ENCODE measurements around the gene RNF14.
"Not testable (repeated sequence)": the region's sequence is repeated elsewhere in the genome, so short reads cannot be mapped to it uniquely, and the experiment has no call there.

Gene RNF14

DNA sequence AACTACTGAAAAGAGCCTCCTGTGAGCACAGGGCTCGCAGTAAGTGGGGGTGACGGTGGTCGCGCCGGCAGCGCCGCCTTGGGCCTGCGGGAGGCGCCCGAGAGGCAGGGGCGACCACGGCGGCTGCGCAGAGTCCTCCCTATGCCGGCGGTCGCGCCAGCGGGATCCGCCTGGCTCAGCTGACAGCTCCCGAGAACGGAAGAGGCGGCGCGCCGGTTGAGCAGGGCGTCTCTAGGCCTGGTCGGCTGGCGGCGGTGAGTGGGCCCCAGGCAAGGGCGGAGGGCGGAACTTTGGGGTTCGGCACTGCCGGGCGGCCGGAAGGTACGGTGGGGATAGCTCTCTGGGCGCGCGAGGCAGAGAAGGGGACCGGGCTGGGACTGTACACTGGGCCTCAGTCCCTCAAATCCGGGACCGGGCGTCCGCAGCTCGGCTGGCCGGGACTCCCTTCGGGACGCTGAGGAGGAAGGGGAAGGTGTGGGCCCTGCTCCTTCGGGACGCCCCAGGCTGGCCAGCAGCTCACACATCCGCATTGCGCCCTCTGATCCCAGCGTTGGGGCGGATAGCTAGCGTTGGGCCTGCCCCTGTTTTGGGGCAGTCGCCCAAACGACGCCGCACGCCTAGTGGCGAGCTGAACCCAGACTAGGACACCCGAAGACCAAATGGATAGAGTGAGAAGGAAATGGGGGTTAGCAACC is at the start of gene RNF14:
RNF14 (plus strand) TSS at position 192 of the 695 bp plus-strand sequence. CDS start 4,484 bp downstream, outside the sequence.
- peak; percentile 85 to 95 for DNase-seq

DNA sequence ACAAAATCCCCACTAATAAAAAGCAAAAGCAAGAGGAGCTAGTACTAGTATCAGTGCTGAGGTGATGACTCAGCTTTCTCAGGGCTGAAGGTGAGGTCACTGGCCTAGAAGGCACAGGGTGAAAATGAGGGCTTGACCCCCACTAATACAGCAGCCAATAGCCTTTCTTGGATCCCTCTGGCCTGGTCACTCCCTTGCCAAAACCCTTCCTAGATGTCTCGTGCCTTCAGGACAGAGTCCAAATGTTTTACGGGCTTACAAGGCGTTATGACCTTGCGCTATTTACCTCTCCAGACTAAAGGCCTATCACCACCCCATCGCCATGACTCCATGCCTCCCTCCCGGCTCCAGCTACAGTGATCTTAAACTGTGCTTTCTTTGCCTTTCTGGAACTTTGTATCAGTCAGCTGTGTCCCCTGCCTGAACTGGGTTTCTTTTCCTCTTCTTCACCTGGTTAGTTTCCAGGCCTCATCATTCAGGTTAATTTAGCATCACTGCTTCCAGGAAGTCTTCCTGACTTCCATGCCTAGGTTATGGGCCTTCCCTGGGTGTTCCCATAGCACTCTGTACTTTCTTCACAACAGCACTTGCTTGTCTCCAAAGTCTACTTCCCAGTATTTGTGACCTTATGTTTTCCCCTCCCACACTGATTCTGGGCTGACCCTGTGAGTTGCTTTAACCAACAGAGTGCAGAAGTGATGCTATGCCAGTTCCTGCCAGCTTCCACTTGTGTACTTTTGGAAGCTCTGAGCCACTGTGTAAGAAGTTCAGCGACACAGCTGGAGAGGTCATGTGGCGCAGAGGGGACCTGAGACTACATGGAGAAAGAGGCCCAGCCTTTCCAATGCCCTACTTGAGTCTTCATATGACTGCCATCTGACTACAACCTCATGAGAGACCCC is 49.4 kb upstream of the RNF14 start:
- DNase-seq, result no peak

GRCh38 chr5:141920771-141921170 is 48.1 kb upstream of the RNF14 start:
- DNase-seq, result no peak

DNA sequence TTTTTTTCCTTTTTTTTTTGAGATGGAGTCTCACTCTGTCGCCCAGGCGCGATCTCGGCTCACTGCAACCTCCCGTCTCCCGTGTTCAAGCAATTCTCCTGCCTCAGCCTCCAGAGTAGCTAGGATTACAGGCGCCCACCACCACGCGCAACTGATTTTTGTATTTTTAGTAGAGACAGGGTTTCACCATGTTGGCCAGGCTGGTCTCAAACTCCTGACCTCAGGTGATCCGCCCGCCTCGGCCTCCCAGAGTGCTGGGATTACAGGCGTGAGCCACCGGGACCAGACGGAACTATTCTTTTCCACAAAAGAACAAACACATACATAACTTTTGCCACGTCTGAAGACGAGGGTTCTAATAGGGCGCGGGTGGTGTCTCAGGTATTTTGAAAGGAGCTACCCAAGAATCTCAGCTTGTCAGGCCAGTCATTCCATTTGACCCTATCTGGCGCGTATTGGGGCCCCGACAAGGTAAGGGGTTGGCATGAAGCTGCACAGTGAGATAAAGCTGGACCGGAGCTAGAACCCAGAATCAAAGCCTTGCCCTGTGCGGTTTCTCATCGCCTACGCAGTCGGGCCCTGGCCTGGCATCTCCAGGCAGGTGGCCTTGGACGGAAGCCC is 46.0 kb upstream of the RNF14 start:
- not testable (repeated sequence) for DNase-seq

DNA sequence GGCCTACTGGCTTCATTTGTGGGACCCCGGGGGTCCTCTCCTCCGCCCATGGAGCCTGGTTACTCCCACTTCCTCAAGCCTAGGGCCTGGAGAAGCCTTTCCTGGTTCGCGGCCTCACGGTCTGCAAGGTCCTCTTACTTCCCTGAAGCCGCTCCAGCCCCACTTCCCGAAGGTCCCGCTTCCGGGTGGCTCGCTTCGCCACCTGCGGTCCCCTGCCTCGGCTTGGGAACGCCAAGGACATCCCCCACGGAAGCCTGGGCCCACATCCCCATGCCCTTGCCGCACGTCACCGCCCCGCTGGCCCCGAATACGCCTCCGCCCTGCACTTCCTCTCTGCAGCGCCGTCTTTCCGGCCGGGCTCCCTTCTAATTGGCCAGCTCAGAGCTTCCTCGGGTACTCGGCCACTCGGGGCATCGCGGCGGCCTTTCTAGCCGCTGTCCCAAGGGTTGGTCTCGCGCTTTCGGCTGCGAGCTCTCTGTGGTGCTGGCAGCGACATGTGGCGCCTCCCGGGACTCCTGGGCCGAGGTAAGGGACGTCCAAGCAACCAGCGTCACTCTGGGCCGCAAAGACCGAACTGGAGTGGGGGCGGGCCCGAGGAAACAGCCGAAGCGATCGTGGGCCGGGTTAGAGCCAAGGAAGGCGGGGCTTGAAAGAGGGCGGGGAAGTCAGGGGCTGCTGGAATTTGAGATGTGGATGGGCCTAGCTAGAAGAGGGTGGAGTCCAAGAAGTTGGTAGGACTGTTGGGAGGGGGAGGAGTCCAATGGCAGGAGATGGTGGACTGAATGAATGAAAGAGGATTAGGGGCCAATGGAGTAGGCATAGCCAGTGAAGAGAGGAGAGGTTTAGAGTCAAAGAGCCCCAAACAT is 45.2 kb upstream of the RNF14 start, which contains the start of gene DELE1:
DELE1 (plus strand) TSS at position 424 of the 866 bp plus-strand sequence; CDS start at position 495, 71 bp downstream.
- peak; percentile 96 to 98 for DNase-seq

DNA sequence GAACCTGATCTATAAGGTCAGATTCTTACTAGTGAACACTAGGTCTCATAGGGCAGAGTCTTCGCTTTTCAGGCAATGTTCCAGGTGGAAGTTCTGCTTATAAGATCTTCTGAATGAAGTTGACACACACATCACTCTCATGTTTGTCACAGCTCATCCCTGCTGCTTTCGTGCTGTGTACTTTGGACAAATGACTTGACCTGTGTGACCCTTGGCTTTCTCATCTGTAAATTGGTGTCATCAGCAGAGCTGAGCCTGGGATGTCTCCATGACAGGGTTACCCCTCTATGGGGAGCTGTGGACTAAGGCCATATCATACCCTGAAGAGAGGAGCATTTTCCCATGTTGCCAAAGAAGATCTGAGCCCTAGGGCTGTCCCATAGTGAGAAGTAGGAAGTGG is 42.5 kb upstream of the RNF14 start:
- DNase-seq, result no peak

GRCh38 chr5:141928051-141928450 is 40.9 kb upstream of the RNF14 start:
- no peak for DNase-seq

DNA sequence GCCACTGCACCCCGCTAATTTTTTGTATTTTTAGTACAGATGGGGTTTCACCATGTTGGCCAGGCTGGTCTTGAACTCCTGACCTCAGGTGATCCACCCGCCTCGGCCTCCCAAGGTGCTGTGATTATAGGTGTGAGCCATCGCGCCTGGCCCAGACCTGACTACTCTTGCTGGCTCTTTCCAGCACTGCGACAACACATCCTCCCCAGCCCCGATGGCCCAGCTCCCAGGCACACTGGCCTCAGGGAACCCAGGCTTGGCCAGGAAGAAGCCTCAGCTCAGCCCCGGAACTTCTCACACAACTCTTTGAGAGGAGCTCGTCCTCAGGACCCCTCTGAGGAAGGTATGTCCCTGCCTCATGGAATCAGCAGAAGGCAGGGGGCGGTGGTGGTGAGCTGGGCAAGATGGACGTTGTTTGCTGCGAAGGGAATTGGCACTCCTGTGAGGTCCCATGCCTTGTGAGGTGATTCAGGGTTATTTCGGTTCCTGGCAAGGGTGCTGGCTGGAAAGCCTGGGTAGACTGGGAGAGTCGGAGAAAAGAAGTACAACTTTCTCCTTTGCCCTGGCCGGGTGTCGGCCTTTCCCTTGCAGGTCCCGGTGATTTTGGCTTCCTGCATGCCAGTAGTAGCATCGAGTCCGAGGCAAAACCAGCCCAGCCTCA is 39.4 kb upstream of the RNF14 start:
- no peak for DNase-seq

- DNase-seq, result no peak
Measured at GRCh38 chr5:141931694-141932093, 37.2 kb upstream of the RNF14 start.

- DNase-seq, result no peak
Measured at GRCh38 chr5:141933151-141933550, 35.8 kb upstream of the RNF14 start.

GRCh38 chr5:141934099-141934844 is 34.6 kb upstream of the RNF14 start:
- no peak for DNase-seq

- no peak for DNase-seq
Measured at GRCh38 chr5:141935538-141935937, 33.4 kb upstream of the RNF14 start.

GRCh38 chr5:141940695-141941271 is 28.1 kb upstream of the RNF14 start:
- DNase-seq, result no peak

DNA sequence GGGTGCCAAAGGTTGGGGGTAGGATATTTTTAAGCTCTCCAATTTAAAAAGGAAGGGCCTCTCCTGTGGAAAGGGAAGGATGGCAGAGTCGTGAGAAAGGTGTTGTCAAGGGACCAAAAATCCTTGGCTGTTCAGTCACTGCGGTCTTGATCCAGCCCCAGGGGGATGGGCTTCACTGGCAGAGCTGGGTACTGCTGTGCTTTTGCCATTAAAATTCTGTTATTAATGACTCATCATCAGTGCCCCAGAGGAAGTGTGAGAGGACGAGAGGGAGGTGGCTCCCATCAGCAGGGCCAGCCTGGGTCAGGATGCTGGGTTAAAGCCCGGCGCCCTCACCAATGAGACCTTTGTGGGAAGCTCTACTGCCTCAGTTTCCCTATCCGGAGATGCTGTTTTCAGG is 27.6 kb upstream of the RNF14 start:
- no peak for DNase-seq

- DNase-seq, result no peak
Measured at GRCh38 chr5:141941779-141942178, 27.1 kb upstream of the RNF14 start.

DNA sequence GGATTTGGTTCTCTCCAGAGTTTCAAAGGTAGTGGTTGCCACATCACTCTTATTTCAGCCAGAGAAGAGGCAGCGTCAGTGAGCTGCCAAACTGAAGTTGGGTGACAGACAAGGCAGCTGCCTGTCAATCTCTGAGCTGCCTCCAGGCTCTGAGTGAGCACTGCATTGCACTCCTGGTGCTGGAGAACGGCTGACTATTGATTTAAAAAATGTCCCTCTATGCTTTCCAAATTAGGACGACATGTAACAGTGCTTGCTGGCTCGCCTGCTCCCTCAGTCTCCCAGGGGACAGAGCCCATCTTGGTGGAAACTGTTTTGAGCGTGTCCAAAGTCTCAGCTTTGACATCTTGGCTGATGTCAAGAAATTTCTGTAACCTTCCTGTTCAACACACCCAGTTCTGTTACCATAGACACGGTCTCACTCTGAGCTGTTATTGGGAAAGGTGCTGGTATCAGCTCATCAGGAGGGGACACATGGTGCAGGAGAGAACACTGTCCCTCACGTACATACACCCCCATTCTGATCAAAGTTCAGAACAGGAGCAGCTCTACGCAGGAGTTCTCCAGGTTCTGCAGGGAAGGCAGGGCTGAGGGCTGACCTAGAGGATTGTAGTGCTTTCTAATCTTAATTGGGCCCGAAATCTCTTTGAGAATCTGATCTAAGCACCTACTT is 26.6 kb upstream of the RNF14 start:
- DNase-seq, result no peak

DNA sequence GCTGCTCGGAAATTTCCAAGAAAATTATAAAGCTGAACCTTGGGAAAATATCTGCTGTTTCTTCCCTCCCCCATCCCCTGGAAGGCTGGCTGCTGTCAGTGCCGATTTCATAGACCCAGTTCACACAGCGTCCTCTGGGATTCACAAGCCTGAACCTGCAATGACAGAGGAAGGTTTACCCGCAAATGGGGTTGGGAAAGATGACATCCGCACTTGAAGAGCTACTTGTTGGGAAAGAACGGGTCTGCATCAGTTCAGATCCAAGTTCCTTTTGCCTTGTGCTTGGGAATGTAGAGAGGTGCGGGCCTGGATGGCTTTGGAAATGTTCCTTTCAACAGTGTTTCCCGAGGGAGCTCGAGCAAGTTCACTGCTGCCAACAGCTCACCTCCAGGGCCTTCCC is 24.8 kb upstream of the RNF14 start:
- no peak for DNase-seq

GRCh38 chr5:141945511-141946051 is 23.3 kb upstream of the RNF14 start:
- DNase-seq, result no peak

GRCh38 chr5:141947316-141947715 is 21.6 kb upstream of the RNF14 start:
- no peak for DNase-seq

GRCh38 chr5:141948812-141949211 is 20.1 kb upstream of the RNF14 start:
- DNase-seq, result no peak

Data from SW 1271 (cell line).